ENCODE data around the gene PDE9A. TPM values are rescaled to one million over a fixed set of nuclear protein-coding genes. Genes with fewer than 3 reads are reported as not detected.

PDE9A gene
- total RNA-seq, 5 donors from 2014 or later (not counting 1 experiment from before 2014, with no cell fraction given) = 11.5 to 18.3 (median 16.1) TPM

GRCh38 chr21:42638266-42638863 is 15.1 kb upstream of the PDE9A start:
- peaks cover 0 to 34% of the 10 kb centered on the region in 2 experiments for H3K27me3 ChIP-seq (replicated peaks in 1 of 2; ENCODE audit: control insufficient read depth in 2 of 2, extremely low read depth in 1 of 2, insufficient read depth in 2 of 2, low read length in 1 of 2)
- H3K27me3 Mint-ChIP-seq = peaks cover 3 to 9% of the 10 kb centered on the region in 2 donors
- H3K9me3 ChIP-seq = no peaks in the 10 kb centered on the region
- H3K27ac ChIP-seq (ENCODE audit: low read length) = no peak overlapping the region
- H3K4me3 ChIP-seq (ENCODE audit: control insufficient read depth in 1 of 2, extremely low read depth in 1 of 2, low read length in 1 of 2) = no peak overlapping the region
- no peak overlapping the region for H3K27ac Mint-ChIP-seq
- no peaks in the 10 kb centered on the region for H3K4me1 Mint-ChIP-seq
- no peak overlapping the region for H3K4me3 Mint-ChIP-seq
- H3K36me3 Mint-ChIP-seq = no peaks in the 10 kb centered on the region
- H3K4me1 ChIP-seq (ENCODE audit: control insufficient read depth in 1 of 2, extremely low read depth in 1 of 2, insufficient read depth in 2 of 2, low read length in 2 of 2) = no peaks in the 10 kb centered on the region
- no peaks in the 10 kb centered on the region for H3K36me3 ChIP-seq (ENCODE audit: control insufficient read depth in 2 of 2, extremely low read depth in 1 of 2, insufficient read depth in 1 of 2, low read length in 1 of 2)
- H3K9me3 Mint-ChIP-seq = no peaks in the 10 kb centered on the region
- 64% methylated on average over 8 of the region's 19 CpGs for WGBS (ENCODE audit: insufficient coverage)
- ChIA-PET POLR2A (no interaction called here), CTCF (no interaction called here)
- ATAC-seq (replicated peaks in 1 of 4) (no peak), DNase-seq (no peak)

DNA sequence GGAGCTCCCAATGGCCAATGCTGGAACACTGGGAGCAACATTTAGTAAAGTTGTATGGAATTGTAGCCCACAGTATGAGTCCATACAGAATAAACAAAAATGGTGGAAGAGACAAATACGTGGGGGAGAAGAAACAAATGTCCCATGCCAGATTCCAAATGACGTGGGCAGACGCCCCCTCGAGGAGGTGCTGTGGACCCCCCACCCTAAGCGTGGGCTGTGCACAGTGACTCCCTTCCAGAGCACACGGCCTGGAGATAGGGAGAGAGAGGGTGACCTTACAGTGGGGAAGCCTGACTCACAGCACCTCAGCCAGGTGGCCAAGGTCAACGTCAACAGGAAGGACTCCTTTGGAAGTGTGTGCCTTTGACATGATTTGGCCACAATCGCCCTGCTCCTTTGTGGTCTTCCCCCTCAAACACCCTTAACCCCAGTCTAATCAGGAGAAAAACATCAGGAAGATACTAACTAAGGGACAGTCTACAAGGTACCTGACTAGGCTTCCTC is 13.7 kb upstream of the PDE9A start:
- DNase-seq (no peak), ATAC-seq (replicated peaks in 1 of 4) (no peak)
- H3K36me3 ChIP-seq (ENCODE audit: control insufficient read depth in 2 of 2, extremely low read depth in 1 of 2, insufficient read depth in 1 of 2, low read length in 1 of 2) = no peaks in the 10 kb centered on the region
- H3K4me1 ChIP-seq (ENCODE audit: control insufficient read depth in 1 of 2, extremely low read depth in 1 of 2, insufficient read depth in 2 of 2, low read length in 2 of 2) = no peaks in the 10 kb centered on the region
- Mint-ChIP-seq H3K4me3 (no peak overlapping the region), H3K4me1 (no peaks in the 10 kb centered on the region), H3K27me3 (peaks cover 3 to 9% of the 10 kb centered on the region in 2 donors), H3K9me3 (no peaks in the 10 kb centered on the region), H3K36me3 (no peaks in the 10 kb centered on the region), H3K27ac (no peak overlapping the region)
- H3K4me3 ChIP-seq (ENCODE audit: control insufficient read depth in 1 of 2, extremely low read depth in 1 of 2, low read length in 1 of 2) = no peak overlapping the region
- ChIA-PET POLR2A (no interaction called here), CTCF (no interaction called here)
- H3K27ac ChIP-seq (ENCODE audit: low read length) = no peak overlapping the region
- whole genome bisulfite sequencing (ENCODE audit: insufficient coverage) = 88% methylated on average over 4 of the region's 8 CpGs
- H3K9me3 ChIP-seq = no peaks in the 10 kb centered on the region
- H3K27me3 ChIP-seq (replicated peaks in 1 of 2; ENCODE audit: control insufficient read depth in 2 of 2, extremely low read depth in 1 of 2, insufficient read depth in 2 of 2, low read length in 1 of 2) = peaks cover 0 to 33% of the 10 kb centered on the region in 2 experiments

- Histone ChIP-seq H3K4me3 (ENCODE audit: control insufficient read depth in 1 of 2, extremely low read depth in 1 of 2, low read length in 1 of 2) (no peak overlapping the region), H3K4me1 (ENCODE audit: control insufficient read depth in 1 of 2, extremely low read depth in 1 of 2, insufficient read depth in 2 of 2, low read length in 2 of 2) (no peaks in the 10 kb centered on the region), H3K27me3 (replicated peaks in 1 of 2; ENCODE audit: control insufficient read depth in 2 of 2, extremely low read depth in 1 of 2, insufficient read depth in 2 of 2, low read length in 1 of 2) (peaks cover 0 to 33% of the 10 kb centered on the region in 2 experiments), H3K9me3 (no peaks in the 10 kb centered on the region), H3K27ac (ENCODE audit: low read length) (no peak overlapping the region), H3K36me3 (ENCODE audit: control insufficient read depth in 2 of 2, extremely low read depth in 1 of 2, insufficient read depth in 1 of 2, low read length in 1 of 2) (no peaks in the 10 kb centered on the region)
- 57% methylated on average over 1 of the region's 4 CpGs for WGBS (ENCODE audit: insufficient coverage)
- Mint-ChIP-seq H3K27ac (no peak overlapping the region), H3K4me3 (no peak overlapping the region), H3K9me3 (no peaks in the 10 kb centered on the region), H3K36me3 (no peaks in the 10 kb centered on the region), H3K4me1 (no peaks in the 10 kb centered on the region), H3K27me3 (peaks cover 3 to 9% of the 10 kb centered on the region in 2 donors)
- no peak for ATAC-seq (replicated peaks in 1 of 4)
- no peak for DNase-seq
- POLR2A ChIA-PET = interaction anchor here in 1 of 2 donors (0.6 to 0.7 kb wide), 2 partner anchors 202 to 456 kb away, joined by 3 to 6 read pairs; no protein-coding TSS in a partner anchor
- CTCF ChIA-PET = interaction anchor here in 1 of 2 donors (0.6 kb wide), 1 partner anchor 47 kb away, joined by 5 read pairs; no protein-coding TSS in a partner anchor
These were observed 12.9 kb upstream of the PDE9A start for GRCh38 chr21:42640486-42640885.

GRCh38 chr21:42641311-42642218 is 11.9 kb upstream of the PDE9A start:
- no peak overlapping the region for H3K27ac Mint-ChIP-seq
- no peaks in the 10 kb centered on the region for H3K4me1 Mint-ChIP-seq
- H3K4me1 ChIP-seq (ENCODE audit: control insufficient read depth in 1 of 2, extremely low read depth in 1 of 2, insufficient read depth in 2 of 2, low read length in 2 of 2) = no peaks in the 10 kb centered on the region
- H3K4me3 Mint-ChIP-seq = no peak overlapping the region
- DNase-seq (no peak), ATAC-seq (replicated peaks in 1 of 4) (no peak)
- WGBS (ENCODE audit: insufficient coverage) = 76% methylated on average over 16 of the region's 24 CpGs
- ChIA-PET POLR2A (no interaction called here), CTCF (no interaction called here)
- H3K9me3 ChIP-seq = no peaks in the 10 kb centered on the region
- peaks cover 0 to 33% of the 10 kb centered on the region in 2 experiments for H3K27me3 ChIP-seq (replicated peaks in 1 of 2; ENCODE audit: control insufficient read depth in 2 of 2, extremely low read depth in 1 of 2, insufficient read depth in 2 of 2, low read length in 1 of 2)
- H3K9me3 Mint-ChIP-seq = no peaks in the 10 kb centered on the region
- no peaks in the 10 kb centered on the region for H3K36me3 Mint-ChIP-seq
- H3K4me3 ChIP-seq (ENCODE audit: control insufficient read depth in 1 of 2, extremely low read depth in 1 of 2, low read length in 1 of 2) = no peak overlapping the region
- peaks cover 3 to 9% of the 10 kb centered on the region in 2 donors for H3K27me3 Mint-ChIP-seq
- no peak overlapping the region for H3K27ac ChIP-seq (ENCODE audit: low read length)
- no peaks in the 10 kb centered on the region for H3K36me3 ChIP-seq (ENCODE audit: control insufficient read depth in 2 of 2, extremely low read depth in 1 of 2, insufficient read depth in 1 of 2, low read length in 1 of 2)

GRCh38 chr21:42642219-42642745 is 11.1 kb upstream of the PDE9A start:
- Mint-ChIP-seq H3K27ac (no peak overlapping the region), H3K36me3 (no peaks in the 10 kb centered on the region), H3K27me3 (peaks cover 3 to 9% of the 10 kb centered on the region in 2 donors), H3K9me3 (no peaks in the 10 kb centered on the region), H3K4me3 (no peak overlapping the region), H3K4me1 (no peaks in the 10 kb centered on the region)
- Histone ChIP-seq H3K27ac (ENCODE audit: low read length) (no peak overlapping the region), H3K27me3 (replicated peaks in 1 of 2; ENCODE audit: control insufficient read depth in 2 of 2, extremely low read depth in 1 of 2, insufficient read depth in 2 of 2, low read length in 1 of 2) (peaks cover 0 to 33% of the 10 kb centered on the region in 2 experiments), H3K4me1 (ENCODE audit: control insufficient read depth in 1 of 2, extremely low read depth in 1 of 2, insufficient read depth in 2 of 2, low read length in 2 of 2) (no peaks in the 10 kb centered on the region), H3K9me3 (no peaks in the 10 kb centered on the region), H3K4me3 (ENCODE audit: control insufficient read depth in 1 of 2, extremely low read depth in 1 of 2, low read length in 1 of 2) (no peak overlapping the region), H3K36me3 (ENCODE audit: control insufficient read depth in 2 of 2, extremely low read depth in 1 of 2, insufficient read depth in 1 of 2, low read length in 1 of 2) (no peaks in the 10 kb centered on the region)
- no peak for ATAC-seq (replicated peaks in 1 of 4)
- POLR2A ChIA-PET = no interaction called here
- no peak for DNase-seq
- no CpG with 5 or more reads among the region's 8 CpGs for WGBS (ENCODE audit: insufficient coverage)
- CTCF ChIA-PET = no interaction called here

Measured in T-cell (primary cell).